GM19452 (cell line): Measurements from ENCODE around the gene OLFM1.
"Not testable (repeated sequence)": the region's sequence is repeated elsewhere in the genome, so short reads cannot be mapped to it uniquely, and the experiment has no call there.

Experiments used
- ATAC-seq: cut with Tn5 transposase; IDR thresholded peaks from one replicate; pipeline ENCODE4 v1.9.1; 2021; ENCODE audit not compliant: unreplicated experiment

Gene OLFM1

DNA sequence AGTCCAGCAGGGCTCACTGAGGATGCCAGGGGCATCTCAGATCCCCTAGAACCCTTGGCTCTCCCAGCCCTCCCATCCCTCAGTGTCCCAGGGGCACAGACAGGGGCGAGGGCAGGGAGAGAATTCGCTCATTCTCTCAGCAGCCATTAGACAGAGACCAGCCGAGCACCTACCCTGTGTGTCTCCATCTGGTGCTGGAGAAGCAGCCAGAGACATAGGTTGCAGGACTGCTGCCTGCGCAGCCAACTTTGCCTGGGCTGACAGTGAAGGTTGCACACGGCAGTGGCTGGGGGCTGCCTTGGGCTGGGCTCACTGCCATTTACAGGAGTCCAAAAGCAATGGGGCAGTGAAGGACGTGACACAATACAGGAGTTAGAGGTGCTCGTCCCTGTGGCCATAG lies 60.9 kb downstream of the OLFM1 start:
- no peak for ATAC-seq

DNA sequence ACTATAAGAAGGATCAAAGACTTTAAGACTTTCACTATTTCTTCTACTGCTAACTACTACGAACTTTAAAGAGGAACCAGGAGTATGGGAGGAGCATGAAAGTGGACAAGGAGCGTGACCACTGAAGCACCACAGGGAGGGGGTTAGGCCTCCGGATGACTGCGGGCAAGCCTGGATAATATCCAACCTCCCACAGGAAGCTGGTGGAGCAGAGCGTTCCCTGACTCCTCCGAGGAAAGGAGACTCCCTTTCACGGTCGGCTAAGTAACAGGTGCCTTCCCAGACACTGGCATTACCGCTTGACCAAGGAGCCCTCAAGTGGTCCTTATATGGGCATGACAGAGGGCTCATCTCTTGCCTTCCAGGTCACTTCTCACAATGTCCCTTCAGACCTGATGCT lies 62.4 kb downstream of the OLFM1 start:
- not testable (repeated sequence) for ATAC-seq

DNA sequence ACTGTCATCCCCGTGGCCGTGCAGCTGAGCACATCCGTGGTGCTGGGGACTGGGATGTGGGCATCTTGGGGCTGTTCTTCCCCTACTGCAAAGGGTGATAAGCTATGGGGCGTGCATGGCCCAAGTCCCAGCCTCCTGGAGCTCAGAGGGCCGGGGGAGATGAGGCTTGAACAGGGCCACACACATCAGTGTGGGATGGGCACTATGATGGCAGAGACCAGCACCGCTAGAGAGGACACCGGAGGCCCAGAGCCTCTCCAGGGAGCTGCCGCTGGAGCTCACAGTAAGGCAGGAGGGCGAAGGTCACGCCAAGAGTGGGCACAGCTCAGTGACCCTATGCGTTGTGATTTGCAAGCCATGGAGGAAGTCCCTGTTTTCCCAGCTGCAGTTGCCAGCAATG lies 63.5 kb downstream of the OLFM1 start:
- ATAC-seq: no peak

DNA sequence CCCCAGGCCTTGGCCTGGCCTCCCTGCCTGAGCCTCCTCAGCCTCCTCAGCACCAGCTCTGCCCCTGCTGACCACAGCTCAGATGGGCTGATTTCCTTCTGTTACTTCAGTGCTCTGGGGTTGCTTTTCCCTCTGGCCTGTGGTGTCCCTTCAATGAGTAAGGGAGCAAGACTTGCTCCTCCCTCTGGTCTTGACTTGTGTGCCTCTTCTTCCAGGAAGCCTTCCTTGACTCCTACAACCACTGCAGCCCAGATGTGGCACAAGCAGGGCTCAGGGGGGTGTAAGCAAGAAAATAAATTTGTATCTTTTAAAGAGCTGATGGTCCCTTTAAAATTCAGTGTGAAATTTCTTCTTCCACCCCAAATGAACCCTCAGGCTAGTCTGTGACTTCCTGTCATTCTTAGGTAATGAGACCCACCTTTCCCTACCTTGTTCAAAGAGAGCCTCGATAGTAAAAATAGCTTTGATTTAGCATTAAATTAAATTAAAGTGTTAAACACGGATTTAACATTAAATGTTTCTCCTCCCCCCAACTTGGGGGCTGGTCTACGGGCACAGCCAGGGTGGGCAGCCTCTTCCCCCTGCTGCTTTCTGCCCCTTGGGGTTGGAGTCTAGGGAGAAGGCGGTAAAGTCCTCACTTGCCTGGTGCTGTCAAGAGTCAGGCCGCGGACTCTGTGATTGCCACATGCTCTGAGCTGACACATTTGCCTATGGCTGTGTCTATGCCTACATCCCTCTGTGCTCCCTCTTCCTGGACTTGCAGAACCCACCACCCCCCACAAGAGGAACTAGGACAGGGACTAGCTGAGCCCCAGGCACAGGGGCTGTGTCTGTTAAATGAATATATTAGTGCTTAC lies 64.5 kb downstream of the OLFM1 start:
- no peak for ATAC-seq

DNA sequence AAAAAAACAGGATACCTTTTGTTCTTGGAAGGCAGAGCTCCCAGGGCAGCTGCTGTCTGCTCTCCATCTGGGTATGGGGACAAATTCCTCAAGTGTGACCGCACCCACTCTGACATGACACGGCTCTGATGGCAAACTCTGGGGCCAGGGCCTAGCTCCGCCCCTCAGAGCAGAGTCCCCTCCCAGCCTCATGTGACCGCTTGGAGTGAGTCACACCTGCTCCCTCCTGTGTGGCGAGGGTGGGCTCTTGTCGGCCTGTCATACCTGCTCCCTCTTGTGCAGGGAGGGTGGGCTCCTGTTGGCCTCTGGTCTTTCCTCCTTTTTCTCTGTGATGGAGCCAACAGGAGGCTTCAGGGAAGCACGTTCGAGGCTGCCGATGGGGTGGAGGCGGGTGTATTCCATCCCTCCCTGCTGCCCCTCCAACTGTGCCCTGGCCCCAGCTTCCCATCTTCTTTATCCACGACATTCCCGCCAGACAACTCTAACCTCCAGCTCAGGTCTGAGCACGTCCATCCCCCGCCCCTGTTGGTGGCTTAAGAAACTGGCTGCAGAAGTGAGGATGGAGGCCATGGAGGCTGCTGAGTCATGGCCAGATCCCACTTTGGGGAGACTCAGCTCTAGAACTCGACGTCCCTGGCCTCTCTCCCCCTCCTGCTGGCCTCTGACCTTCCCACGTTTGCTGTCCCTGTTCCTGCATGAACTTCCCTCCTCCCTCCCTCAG lies 65.3 kb downstream of the OLFM1 start:
- no peak for ATAC-seq

DNA sequence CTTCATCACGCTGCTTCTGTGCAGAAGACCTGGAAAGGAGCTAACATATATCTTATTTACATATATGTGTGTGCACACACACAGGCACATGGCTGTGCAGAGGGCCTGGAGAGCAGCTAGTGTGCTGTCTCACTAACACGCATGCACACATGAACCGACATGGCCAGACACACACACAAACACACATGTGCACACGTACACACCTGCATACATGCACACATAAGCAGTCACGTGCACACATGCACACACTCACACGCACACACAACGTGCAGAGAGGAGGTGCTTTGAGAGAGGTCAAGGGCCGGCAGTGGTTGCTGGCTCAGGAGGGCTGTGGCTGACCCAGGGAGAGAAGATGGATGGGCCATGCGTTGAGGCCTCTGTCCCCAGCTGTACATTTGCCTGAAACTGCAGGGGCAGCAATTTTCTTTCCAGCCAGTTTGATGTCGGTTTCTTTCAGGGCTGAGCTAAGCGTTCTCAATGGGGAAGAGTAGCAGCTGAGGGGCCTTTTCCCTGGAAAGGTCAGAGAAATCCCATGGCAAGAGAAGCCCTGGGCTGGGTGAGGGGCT lies 66.7 kb downstream of the OLFM1 start:
- no peak for ATAC-seq

DNA sequence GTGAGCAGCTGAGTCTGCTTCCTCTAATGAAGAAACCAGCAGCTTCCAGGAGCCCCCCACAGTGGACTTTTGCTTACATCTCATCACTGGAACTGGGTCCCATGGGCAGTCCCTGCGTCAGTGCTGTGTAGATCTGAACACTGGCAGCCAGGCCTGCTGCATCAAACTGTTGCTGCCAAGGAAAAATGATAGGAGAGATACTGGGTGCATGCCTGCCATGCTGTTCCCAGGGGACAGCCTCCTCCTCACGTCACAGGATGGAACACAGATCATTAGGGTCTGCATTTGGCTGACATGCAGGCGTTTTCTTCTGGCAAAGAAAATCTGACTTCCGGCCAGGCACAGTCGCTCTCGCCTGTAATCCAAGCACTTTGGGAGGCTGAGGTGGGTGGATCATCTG lies 67.9 kb downstream of the OLFM1 start:
- ATAC-seq: no peak

DNA sequence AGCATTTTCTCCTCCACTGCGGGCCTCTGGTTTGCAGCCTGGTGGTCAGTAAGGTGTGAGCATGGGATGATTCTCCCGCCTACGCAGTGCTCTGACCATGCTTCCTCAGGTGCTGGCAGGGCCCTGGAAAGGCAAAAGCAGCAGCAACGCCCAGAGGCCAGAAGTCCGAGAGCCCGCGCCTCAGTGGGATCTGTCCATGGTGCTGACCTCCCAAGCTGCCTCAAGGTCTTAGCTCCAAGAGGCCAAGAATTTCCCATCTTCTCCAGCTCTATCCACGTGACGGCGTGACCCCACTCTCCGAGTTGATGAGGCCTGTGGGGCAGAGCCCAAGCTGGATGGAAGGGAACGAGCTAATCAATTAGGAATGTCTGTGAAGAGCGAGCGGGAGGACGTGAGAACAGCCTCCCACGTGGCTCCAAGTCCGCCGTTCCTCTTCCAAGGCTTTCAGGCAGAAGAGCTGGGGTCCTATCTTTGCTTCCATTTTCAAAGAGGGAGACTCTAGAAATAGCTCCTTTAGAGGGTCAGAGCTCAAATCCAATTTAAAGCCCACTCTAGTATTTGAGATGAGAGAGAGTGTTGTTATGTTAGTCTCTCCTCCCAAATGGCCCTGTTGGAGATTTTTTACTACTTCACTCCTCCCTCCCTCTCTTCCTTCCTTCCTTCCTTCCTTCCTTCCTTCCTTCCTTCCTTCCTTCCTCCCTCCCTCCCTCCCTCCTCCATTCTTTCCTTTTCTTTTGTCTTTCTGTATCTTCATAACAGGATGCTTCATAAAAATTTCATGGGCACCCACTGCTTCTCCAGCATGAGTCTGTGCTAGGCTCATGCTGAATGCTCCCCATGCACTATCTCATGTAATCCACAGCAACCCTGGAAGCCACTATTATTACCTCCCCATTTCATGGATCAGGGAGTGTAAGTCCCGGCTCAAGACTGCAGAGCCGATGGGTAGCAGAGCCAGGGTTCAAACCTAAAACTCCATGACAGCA lies 69.3 kb downstream of the OLFM1 start:
- no peak for ATAC-seq

DNA sequence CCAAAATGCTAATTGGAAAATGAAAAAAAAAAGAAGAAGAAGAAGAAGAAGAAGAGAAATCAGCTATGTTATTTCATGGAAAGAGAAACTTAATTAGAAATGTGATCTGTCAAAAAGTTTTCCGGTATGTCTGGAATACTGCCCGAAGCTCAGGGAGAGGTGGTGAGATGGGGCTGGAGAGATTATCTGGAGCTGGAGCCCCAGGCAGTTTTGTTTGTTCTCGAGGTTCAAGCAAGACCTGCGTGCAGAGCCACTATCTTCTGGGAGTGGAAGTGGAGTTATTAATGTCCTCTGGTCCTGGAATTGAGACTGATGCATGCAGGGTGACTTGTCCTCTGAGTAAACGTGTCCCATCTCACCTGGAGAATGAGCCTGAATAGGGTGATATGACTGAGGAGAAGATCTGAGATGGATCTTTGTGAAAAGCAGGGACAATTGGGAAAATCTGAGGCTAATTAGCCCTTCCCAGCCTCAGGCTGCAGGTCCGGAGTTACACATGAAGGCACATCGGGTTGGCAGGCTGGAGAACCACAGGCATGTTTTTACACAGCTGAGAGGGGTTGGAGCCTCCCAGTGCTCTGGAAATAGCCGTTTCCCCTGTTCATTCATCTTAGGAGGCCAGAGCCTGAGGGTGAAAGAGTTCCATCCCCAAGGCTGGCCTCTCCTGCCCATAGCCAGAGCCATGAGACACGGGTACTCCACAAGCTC lies 70.5 kb downstream of the OLFM1 start:
- no peak for ATAC-seq

DNA sequence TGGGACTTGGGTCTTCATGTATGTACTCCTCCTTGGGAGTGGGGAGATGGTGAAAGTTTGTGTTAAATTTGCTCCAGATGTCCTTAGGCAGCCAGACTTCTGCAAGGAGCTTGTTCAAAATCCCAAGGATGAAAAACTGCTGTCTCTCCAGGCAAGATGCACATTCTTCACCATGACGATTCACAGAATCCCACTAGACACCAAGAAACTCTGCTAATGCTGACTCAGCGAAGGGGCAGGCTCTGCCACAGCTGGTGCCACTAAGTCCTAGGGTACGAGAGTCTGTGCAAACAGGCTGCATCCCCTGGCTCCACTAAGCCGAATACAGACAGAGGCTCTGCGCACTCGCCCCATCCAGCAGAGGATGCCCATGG lies 71.1 kb downstream of the OLFM1 start:
- no peak for ATAC-seq

DNA sequence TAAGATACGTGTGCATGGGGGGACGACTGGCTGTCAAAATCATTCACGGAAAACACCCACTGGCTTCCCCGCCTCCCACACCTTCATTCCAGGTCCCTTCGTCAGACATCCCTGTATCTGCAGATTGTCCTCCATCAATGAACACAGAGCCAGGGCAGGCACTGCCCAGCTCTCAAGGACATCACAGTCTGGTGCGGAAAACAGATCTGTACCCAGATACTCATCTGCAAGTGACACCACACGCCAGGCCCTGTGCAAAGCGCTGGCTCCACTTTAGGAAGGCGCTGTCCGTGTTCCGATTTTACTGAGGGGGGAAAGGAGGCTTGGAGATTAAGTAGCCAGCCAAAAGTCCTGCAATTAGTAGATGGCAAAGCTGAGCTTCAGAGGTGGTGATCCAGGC lies 72.3 kb downstream of the OLFM1 start:
- no peak for ATAC-seq

DNA sequence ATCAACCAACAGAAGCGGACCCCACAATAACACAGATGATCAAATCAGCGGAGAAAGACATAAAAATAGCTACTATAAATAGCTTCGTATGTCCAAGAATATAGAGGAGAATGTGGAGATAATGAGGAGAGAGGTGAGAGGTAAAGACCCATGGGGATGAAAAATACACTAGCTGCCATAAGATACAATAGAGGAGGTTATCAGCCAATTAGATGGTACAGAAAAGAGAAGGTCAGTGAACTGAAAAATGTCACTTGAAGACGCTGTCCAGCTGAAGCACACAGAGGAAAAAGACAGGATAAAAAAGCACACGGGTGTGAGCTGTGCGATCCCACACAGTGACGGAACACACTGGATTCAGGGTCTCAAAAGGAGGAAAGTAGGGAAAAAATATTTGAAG lies 73.4 kb downstream of the OLFM1 start:
- no peak for ATAC-seq

DNA sequence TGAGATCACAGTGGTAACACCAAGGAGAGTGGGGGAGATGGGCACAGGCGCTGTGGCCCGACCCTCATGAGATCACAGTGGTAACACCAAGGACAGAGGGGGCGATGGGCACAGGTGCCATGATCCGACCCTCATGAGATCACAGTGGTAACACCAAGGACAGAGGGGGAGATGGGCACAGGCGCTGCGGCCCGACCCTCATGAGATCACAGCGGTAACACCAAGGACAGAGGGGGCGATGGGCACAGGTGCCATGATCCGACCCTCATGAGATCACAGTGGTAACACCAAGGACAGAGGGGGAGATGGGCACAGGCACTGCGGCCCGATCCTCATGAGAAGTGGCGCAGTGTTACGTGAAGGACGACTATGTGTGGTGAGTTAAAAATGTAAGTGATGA lies 75.1 kb downstream of the OLFM1 start:
- not testable (repeated sequence) for ATAC-seq

DNA sequence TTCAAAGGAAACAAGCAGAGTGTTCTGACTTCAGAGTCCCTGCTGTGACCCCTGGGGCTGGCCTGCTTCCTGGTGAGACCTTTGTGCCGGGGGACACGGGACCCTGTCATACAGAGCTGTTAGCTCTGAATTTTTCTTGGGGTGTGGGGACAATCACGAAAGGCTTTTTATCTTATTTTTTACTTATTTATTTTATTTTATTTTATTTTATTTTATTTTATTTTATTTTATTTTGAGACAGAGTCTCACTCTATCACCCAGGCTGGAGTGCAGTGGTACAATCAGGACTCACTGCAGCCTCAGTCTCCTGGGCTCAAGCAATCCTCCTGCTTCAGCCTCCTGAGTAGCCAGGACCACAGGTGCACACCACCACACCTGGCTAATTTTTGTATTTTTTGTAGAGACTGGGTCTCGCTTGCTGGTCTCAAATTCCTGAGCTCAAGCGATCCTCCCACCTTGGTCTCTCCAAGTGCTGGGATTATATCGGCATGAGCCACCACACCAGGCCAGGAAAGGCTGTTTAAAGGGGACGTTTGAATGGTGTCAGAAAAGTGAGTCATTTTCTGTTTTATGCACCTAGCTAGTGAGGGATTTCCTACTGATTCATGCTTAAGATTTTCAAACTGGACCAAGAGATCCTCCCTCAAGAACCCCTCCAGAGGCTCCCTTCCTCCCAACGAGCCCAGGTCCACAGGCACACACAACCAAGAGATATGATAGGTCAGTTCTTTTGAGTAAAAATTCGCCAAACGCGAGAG lies 75.7 kb downstream of the OLFM1 start:
- ATAC-seq: no peak

DNA sequence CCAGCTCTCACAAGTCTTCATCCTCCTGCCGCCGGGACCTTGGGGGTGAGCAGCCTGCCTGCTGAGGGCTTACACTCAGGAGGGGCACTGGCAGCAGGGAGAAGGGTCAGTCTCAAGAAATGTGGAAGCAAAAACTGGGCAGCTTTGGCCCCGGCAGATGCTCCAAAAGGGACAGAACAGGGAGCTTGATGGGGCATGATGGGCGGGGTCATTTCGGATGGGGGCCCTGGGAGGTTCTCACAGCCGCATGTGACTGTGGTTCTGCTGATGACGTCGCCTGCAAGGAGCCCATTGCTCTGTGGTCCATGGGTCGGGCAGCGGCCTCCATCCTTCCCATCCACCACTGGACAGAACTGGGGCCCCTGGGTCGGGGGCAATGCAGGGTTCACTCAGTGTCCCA lies 76.6 kb downstream of the OLFM1 start:
- no peak for ATAC-seq

DNA sequence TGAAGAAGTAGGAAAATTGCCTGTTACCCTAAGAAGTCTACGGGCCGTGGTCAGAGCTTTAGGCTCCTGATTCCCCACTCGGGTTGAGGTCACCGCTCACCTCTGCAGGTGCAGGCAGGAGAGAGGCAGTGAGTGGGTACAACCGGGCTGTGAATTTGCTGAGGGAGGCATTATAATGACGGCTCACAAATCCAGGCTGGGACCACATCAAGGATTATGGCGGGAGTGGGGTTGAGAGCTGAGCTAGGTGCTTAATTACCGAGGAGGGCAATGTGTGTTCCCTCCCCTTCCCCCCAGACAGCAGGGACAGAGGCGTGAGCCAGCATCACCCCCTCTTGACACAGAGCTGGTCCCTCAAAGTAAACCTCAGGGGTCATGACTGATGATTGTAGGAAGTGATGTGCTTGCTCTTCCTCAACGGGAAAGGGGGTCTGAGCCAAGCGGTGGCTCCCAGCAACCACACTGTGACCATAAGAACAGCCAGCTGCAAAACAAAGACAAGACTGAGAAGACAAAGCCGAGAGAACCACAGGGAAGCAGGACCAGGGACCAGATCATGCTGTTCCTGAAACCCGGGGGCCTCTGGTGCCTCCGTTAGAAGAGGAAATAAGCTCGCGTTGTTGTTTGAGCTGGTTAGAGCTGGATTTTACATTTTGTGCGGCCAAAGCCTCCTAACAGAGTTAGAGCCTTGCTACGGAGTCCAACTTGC lies 77.7 kb downstream of the OLFM1 start:
- ATAC-seq: no peak

DNA sequence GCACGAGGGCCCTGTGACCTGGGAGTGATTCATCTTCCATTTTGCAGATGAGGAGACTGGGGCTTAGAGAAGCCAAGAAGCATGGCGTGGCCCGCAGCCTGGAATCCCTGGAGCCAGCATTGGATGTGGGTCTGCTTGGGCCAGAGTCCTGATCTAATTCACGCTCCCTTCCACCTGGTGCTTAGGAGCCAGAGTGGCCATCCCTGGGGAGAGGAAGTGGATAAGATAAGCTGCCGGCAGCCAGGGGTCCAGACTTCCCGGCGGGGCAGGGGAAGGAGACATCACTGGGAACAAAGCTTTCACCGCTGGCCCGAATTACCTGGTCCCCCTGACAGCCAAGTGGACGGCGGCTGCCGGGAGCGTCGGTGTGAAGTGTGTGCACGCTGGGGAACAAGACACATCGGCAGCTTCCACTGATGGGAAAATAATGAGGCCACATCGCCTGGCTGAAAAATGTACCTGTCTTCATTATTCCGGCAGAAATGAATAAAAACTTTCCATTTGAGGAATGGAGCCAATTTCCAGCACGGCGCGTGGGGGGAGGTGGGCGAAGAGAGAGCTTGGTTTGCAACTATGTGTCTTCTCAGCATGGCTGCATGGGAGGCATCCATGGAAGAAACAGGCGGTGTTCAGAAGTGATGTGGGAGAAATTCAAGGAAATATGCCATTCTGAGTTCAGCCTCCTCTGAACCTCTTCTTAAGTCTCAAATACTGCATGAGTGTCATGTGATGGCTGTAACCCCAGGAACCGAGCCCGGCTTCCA lies 78.5 kb downstream of the OLFM1 start:
- ATAC-seq: no peak

DNA sequence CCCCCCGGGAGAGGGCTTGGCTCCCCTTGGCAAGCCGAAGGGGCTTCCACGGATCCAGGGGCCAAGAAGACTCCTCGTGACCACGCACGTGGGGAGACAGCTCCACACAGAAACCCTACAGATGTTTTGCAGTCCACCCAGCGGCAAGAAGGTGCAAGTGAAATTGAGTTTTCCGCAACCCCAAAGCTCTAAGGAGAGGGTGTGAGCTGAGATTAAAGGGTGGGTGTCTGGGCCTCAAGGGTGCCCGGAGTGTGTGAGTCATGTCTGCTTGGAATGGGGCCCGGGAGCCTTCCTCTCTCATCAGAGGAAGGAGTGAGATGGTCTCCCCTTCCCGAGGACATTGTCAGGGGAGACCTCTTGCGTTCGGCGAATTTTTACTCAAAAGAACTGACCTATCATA lies 79.1 kb downstream of the OLFM1 start:
- no peak for ATAC-seq
